Right ventricle myocardium superior (tissue), 1 donor: ENCODE data around the gene LDLRAD4. TPM values are rescaled to one million over a fixed set of nuclear protein-coding genes. Genes with fewer than 3 reads are reported as not detected.

Experiments
- ATAC-seq: fragments of 200-7000 bp; cut with Tn5 transposase; one replicate; pipeline ENCODE4 v1.9.1; 2020; ENCODE audit warnings: mild to moderate bottlenecking; ENCODE audit not compliant: poor library complexity
- DNase-seq: peaks from one replicate; pipeline ENCODE4 v3.0.0-alpha.2; 2020
- intact Hi-C: fragments of 100-400 bp; cut with DNase I; formaldehyde crosslinking; loops from one replicate; pipeline ENCODE4 v1.11.2; 2022
- total RNA-seq: library from RNA; stranded (reverse); fragmentation: NEBNext Ultra II Directional; extraction: Animal tissue kit (Norgen Biotek cat#: 25700); gene quantifications from one replicate; pipeline ENCODE4 v1.2.1, GENCODE V29; 2021
- donor health status: DM: no; HTN: yes; CAD: no; lungs with severe emphysema.

Gene LDLRAD4
- total RNA-seq, 1 donor from 2014 or later, result 29.3 TPM

DNA sequence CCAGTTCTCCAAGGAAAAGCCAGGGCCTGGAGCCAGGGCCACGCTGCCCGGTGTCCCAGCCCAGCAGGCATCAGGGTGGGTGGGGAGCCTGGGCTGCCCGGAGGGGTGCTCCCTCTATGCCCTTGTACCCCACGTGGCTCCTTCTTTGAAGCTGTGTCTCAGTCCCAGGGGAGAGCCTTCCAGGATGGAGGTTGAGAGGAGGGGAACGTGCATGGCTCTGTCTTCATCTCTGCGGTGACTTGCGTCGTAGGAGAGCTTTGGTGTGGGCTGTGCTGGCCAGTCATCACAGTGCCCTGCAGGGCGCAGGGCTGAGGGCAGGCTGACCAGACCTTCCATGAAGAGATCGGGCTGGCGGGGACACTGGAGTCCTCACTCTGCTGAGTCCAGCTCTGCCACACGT, 197.2 kb downstream of the LDLRAD4 start:
- no peak for DNase-seq
- ATAC-seq, result peak; percentile 13
- intact Hi-C loops, result no loop called here

DNA sequence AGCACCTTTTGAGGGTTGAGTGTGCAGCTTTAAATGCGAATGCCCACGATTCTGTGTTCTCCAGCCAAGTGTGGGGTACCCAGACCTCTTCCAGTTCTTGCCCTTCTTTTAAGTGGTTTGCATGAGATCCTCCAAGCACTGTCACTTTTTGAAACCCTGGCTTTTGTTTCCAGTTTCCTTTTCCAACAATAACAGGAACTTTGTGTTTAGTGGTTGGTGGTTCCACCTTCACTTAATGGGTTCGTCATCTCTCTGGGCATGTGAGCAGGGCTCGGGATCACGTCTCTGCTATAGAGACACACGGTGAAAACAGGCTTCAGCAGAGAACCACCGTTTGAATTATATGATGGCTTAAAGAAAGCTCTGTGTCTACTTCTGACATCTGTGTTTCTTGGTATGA, 197.6 kb downstream of the LDLRAD4 start:
- ATAC-seq, result peak; percentile 38
- intact Hi-C loops, result no loop called here
- no peak for DNase-seq

DNA sequence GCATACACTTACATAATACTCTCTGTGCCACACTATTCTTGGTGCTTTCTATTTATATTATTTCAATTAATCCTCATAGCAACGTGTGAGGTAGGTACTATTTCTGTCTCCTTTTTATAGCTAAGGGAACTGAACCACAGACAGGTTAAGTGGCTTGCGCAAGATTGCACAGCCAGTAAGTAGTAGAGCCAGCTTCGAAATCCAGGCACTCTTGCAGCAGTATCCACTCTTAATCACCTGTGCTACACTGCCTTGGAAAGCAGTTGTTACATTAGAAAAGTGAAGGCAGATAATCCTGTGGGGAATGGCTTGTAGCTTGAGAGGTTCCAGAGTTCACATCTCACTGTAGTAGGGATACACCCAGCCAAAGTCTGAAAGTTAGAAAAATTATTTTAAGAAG, 198.3 kb downstream of the LDLRAD4 start:
- no peak for DNase-seq
- peak; percentile 80 for ATAC-seq
- intact Hi-C loops, result no loop called here

DNA sequence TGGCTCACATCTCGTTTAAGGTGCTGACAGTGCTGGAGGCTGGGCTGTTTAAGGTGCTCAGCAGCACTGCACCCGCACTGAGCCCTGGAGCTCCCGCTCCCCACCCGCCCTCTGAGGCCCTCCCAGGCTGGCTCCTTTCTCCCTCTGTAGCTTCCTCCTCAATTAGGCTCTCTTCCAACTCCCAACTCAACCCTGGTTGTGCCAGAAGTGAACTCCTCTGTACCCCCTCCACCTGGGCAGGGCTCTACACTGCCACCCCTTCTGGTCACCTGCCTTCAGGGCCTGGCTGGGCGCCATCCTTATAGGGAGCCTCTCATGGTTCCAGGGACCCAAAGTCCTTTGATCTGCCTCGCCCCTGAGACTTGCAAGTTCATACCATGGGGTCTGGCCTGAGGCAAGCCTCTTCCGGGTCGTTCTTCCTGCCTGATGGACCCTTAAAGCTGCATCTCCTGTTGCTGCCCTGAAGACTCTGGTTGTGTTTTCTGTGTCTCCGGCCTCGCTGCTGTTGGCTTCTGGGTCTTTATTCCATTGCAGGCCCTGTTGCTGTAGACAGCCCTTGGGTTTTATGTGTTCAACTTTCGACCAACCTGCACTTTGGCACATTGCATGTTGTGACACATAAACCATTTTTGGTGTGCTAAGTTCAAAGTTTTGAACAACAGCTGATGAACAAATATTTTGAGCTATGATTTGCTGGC, 199.6 kb downstream of the LDLRAD4 start:
- no peak for DNase-seq
- intact Hi-C loops, result no loop called here
- peak; percentile 23 for ATAC-seq

DNA sequence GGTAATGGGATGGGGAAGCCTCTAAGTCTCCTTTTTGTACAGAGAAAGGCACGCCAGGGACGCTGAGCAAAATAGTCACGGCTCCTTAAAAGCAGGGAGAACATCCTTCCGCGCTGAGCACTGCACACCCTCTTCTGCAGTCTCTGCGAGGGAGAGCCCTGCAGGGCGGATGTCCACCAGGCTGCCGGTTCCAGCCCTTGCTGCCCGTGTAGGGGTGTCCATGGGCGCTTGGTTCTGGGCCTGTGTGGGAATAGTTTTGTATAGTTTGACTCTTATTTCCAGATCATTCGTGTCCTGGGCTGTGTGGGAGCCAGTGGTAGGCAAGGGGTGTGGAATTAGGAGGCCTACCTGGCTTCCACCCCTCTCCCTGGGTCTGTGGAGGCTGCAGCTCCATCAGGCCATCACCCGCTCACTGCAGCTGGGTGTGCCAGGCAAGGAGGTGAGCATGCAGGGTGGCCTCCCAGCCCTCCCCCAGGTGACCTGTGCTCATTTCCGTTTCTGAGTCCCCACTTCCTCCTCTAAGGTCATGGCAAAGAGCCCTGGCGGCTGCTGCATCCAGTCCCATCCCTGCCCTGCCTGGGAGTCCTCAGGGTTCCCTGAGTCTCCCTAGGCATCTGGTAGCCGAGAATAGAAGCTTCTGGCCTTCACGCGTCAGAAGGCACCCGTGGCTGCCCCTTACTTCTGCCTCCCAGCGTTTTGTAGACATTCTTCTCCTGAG, 202.6 kb downstream of the LDLRAD4 start:
- ATAC-seq, result no peak

DNA sequence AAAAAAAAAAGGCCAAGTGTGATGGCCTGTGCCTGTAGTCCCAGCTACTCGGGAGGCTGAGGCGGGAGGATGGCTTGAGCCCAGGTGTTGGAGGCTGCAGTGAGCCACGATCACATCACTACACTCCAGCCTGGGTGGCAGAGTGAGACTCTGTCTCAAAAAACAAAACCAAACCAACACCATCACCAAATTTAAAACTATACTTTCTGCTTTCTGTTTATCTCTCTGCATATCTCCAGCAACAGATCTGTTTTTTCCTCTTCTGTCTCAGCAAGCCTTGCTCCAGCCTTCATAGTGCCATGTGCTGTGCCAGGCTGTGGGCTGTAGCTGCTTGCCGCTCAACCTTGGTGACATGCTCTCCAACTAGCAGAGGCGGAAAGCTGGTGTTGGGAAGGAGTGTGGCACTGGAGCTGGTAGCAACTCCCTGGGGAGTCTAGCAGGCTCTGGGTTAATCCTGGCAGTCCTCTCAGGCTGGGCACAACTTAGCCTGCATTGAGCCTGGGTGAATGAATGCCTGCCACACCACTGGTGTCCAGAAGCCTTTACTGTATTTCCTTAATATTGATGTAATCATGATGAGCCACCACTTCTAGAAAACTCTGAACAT, 204.1 kb downstream of the LDLRAD4 start:
- intact Hi-C loops, result no loop called here
- no peak for DNase-seq
- ATAC-seq, result no peak

More for the DNA sequence above, 202.6 kb downstream of the LDLRAD4 start:
- intact Hi-C loops, result no loop called here
- no peak for DNase-seq

DNA sequence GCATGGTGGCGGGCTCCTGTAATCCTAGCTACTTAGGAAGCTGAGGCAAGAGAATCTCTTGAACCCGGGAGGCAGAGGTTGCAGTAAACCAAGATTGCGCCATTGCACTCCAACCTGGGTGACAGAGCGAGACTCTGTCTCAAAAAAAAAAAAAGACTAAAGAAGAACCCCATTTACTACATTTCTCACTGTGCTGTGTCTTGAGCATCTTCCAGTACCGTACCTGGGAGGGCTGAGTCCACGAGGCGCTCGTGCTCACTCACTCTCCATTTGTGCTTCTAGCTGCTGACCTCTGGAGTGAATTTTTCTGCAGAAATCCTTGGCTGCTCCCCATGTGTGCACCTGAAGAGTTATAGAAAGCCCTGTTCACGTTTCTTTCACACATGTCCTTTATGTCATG, 204.8 kb downstream of the LDLRAD4 start:
- no peak for ATAC-seq
- no peak for DNase-seq
- intact Hi-C loops, result no loop called here

DNA sequence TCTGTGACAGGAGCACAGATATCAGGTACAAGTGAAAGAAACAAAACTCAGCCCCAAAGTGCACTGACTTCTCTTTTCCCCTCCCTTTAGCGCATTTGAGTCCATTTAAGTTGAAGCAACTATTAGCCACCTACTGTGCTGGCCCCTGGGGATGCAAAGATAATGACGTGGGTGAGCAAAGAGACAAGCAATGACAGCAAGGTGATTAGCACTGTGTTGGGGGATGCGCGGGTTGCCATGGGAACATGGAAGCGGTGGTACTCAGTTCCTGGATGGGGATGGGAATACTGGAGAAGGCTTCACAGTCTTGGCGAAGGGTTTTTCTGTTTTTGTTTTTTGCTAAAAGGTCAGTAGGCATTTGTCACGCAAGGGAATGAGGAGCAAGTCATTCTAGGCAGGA, 205.8 kb downstream of the LDLRAD4 start:
- intact Hi-C loops, result no loop called here
- DNase-seq (no peak), ATAC-seq (no peak)

DNA sequence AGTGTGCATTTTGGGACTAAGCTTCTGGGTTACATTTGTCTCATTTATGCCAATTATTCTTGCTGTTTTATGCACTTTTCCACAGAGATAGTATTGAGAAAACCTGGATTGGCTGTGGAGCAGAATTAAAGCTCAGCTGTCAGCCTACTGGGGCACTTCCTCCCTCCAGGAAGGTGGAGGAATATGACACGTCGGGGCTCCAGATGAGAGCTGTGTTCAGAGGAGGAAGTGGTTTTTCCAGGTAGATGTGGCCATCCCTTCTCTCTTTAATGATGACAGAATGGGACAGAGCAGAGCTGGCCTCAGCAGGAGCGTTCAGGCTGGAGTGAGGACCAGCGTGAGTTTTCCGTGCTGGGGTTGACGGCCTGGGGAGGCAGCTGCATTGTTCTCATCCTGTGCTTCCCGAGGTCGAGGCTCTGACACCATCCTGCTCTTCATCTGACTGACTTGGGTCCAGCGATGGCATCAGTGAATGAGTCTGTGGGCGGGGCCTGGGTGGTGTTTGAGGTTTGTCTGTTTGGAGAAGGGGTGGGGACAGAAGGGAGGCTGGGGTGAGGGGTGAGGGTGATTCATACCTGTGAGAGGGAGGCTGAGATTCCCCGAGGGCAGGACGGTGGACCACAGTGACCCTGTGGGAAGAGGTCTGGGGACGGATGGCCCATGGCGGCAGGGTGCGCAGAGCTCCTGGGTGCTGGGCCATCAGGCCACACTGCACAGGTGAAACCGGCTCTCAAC, 207.0 kb downstream of the LDLRAD4 start:
- intact Hi-C loops, result no loop called here
- no peak for ATAC-seq
- DNase-seq, result no peak

DNA sequence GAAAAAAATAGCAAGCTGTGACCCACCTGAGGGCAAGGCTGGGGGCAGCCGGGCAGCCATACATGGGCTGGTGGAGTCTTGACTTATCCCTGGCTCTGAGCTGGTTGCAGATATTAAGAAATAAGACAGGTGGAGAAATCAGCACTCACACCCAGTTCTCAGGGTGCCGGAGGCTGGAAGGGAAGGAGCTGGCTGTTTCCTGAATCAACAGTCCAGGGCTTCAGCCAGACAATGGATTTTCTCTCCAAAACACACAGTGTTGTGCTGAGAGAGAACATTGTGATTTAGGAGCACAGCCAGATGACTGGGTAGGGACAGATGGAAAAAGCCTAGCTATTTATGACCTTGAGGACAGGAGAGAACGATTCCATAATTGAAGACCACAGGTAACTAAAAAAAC, 208.8 kb downstream of the LDLRAD4 start:
- intact Hi-C loops, result no loop called here
- peak; percentile 84 for ATAC-seq
- no peak for DNase-seq

DNA sequence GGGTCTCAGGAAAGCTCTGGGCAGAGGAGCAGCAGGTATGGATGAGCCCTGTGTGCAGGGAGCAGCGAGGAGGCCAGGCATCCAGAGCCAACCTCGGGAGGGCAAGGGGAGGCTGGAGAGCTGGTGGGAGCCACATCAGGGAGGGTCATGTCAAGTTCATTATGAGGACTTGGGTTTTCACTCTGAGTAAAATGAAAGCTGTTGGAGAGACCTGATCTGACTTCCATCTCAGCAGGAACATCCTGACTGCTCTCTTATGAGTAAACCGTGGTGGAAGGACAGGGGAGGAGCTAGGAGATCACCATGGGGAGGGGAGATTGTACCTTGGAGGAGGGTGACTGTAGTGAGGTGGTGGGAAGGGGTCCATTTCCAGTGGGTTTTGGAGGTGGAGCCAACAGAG, 209.8 kb downstream of the LDLRAD4 start:
- no peak for DNase-seq
- intact Hi-C loops, result no loop called here
- no peak for ATAC-seq

DNA sequence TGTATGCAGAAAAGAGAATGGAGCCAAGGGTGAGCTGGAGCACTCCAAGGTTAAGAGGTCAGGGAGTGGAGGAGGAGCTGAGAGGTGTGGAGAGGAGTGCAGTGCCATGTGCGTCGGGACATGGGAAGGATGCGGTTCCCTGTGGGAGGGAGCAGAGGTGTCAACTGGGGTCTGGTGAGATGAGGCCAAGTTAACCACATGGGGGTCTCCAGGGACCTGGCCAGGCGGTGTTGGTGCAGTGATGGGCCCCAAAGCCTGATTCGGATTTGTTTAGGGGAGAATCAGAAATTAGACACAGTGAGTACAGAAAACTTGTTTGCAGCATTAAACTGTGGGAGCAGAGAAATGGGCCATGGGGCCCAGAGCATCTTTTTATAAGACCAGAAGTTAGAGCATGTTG, 210.5 kb downstream of the LDLRAD4 start:
- intact Hi-C loops, result no loop called here
- no peak for DNase-seq
- peak; percentile 18 for ATAC-seq

DNA sequence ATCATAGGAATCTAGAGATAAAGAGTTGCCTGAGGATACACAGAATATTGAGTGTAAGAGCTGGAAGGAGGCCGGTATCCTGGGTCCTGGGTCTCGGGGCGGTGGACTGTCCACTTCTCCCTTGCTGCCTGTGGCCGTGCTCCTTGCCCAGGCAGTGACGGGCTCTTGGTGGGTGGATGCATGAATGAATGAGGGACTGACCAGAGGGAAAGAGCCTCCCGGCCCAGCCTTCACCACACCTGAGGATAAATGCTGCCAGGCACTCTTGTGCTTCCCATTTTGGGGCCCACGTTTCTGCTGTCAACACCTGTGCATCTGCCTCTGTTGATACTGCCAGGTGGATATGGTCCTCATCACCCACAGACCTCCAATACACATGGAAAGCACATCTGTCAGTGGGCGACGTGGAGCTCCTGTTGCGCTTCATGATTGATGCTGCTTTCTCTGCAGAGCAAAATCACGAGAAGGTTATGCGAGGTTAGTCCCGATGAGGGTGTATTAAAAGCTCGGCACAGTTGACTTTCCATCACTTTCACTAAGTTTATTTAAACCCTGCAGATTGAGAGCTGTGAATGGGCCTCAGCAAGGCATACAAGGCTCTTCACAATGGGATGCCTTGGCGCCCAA, 211.4 kb downstream of the LDLRAD4 start:
- ATAC-seq, result no peak
- intact Hi-C loops, result no loop called here
- DNase-seq, result no peak

DNA sequence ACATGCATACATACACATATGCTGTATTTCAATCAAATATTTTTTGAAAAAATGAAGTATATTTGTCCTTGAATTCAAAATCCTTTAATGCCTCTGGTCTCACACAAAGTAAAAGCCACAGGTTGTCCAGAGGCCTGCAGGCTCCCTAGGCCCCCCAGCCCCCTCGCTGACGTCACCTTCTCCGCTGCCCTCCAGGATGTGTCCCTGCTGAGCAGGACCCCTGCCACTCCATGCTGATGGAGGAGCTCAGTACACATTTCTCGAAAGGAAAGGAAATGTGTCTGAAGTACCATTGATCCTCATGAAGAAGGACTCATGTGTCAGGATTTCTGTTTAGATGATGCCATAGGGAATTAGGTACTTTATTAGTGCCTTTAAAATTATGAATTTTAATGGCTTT, 212.1 kb downstream of the LDLRAD4 start:
- ATAC-seq, result no peak
- intact Hi-C loops, result no loop called here
- no peak for DNase-seq

DNA sequence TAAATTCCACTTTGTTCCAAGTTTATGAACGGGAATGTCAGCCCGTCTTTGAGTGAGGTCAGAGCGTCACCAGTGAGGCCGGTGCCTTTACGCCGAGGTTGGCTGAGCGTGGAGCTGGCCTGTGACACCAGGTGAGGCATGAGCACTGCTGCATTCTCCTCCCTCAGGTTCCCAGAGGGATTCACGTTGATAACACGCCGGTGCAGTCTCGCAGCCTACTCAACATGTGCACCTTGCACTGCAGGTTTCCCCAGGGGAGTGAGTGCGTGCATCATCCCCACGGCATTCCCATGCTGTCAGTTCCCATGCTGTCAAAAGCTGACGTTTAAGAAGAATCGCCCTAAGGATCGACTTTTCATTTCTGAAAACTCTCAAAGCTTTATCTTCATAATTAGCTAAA, 213.3 kb downstream of the LDLRAD4 start:
- no peak for ATAC-seq
- intact Hi-C loops, result no loop called here
- DNase-seq, result no peak

DNA sequence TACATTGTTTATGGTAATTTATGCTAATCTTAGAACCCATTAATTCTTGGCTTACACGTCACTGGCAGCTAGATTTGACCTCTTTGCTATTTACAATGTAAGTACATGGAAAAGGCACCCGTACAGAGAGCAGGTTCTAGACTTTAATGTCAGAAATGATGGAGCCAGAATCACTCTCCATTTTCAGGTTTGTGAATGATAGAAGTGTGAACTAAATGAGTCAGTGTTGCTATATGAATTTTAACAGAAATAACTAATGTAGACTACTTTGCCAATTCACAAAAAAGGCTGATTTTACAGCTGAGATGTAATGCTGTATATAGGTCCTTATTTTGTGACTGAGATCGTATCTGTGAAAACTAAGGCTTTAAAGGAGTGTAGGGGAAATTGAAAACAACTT, 214.6 kb downstream of the LDLRAD4 start:
- DNase-seq (no peak), ATAC-seq (no peak)
- intact Hi-C loops, result no loop called here

DNA sequence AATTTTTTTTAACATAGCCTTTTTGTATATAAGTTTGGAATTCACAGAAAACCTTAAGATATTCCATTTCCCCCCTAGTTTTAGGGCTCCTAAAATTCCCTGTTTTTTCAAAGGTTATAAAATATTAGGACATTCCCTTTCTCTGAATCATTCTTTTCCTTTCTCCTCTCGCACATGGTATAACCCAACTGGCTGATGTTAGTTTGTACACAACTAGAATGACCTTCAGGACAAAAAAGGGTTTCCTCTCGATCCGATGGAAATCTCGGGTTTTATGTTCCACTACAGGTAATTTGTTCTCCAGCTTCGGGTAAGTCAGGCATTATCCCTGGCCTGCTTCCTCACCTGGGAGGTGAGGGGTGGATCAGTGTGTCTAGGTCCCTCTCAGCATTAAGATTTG, 215.1 kb downstream of the LDLRAD4 start:
- intact Hi-C loops, result no loop called here
- DNase-seq, result no peak
- ATAC-seq, result no peak

DNA sequence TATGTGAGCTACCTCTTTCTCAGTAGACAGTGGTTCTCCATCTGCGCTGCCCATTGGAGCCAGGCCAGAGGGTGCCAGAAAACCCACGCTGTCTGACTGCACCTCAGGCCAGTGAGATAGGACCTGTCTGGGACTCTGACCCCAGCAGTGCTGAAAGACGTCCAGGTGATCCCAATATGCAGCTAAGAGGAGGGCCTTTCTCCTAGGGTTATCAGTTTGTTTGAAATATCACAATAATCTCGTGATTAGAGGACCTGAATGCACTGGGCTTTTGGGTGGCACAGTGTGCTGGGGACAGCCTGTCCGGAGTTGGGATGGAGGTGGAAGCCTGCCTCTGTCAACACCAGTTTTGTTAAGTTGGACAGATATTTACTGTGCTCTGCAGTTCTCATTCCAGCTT, 216.3 kb downstream of the LDLRAD4 start:
- intact Hi-C loops, result no loop called here
- no peak for DNase-seq
- peak; percentile 40 for ATAC-seq
